Prostate gland (tissue), 2 donors: Measurements from ENCODE around the gene CIB1.

Source experiments
- POLR2AphosphoS5 ChIP-seq: sonication (generic); formaldehyde crosslinking; IDR thresholded peaks from one replicate; pipeline ENCODE4 v1.6.1; 2017; ENCODE audit warnings: antibody characterized with exemption
- TF ChIP-seq, protein P1 (sequence below), 4 experiments: fragments of 200-600 bp in 2 of 4; fragments of 450-650 bp in 2 of 4; sonication (generic) in 2 of 4; IDR thresholded peaks; 1 replicate in 3 of 4; 2 replicates in 1 of 4; pipeline ENCODE4 v1.5.1; 2016 to 2019; ENCODE audit warnings: antibody characterized with exemption in 4 of 4, mild to moderate bottlenecking in 2 of 4, moderate library complexity in 2 of 4

DNA sequence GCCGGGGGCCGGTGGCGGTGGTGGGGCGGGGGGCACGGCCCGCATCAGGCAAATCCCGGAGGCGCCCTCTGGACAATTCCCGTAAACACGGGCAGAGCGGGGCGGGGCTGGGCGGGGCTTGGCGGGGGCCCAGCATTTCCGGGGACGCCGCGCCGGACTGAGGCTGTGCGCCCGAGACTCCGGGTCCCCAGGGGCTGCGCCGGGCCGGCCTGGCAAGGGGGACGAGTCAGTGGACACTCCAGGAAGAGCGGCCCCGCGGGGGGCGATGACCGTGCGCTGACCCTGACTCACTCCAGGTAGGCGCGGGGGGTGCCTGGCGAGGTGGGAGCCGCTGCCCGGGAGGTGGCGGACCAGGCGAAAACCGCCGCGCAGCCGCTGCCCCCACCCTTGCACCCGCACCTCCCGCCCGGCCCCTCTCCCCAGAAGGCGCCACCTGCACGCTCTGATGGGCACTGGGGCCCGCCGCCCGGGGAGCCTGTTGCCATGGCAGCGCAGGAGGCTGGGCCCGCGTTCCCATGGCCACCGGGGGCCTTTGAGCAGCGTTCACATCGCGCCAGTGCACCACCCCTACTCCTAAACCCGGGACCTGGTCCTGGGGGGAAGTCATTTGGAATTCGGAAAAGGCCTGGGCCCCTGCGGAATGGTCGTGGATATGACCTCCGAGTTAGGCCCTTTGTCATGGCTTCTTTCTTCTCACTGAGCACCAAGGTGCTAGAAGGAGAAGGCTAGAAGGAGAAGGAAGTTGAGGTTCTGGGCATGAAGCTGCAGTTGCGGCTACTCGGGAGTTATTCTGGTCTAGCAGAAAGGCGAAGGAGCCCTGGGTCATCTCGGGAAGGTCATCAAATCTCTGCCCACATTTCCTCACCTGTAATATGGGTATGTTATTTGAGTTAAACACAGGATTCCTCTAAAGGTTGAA lies 48.7 kb downstream of the CIB1 start:
- TF ChIP-seq POLR2AphosphoS5 = peak; percentile 19
- TF ChIP-seq, protein P1, sequence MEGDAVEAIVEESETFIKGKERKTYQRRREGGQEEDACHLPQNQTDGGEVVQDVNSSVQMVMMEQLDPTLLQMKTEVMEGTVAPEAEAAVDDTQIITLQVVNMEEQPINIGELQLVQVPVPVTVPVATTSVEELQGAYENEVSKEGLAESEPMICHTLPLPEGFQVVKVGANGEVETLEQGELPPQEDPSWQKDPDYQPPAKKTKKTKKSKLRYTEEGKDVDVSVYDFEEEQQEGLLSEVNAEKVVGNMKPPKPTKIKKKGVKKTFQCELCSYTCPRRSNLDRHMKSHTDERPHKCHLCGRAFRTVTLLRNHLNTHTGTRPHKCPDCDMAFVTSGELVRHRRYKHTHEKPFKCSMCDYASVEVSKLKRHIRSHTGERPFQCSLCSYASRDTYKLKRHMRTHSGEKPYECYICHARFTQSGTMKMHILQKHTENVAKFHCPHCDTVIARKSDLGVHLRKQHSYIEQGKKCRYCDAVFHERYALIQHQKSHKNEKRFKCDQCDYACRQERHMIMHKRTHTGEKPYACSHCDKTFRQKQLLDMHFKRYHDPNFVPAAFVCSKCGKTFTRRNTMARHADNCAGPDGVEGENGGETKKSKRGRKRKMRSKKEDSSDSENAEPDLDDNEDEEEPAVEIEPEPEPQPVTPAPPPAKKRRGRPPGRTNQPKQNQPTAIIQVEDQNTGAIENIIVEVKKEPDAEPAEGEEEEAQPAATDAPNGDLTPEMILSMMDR (IDR thresholded peaks at IDR 0.05) = peak in 1 of 4 experiments; percentile 9
